GM12873 (cell line): ENCODE measurements around the gene CCSER2.

Experiments used
- CTCF ChIP-seq: IDR thresholded peaks from 2 replicates; pipeline ENCODE4 v1.5.1; 2012; ENCODE audit warnings: low read depth, mild to moderate bottlenecking, moderate library complexity, low read length, control low read depth; ENCODE audit not compliant: insufficient read depth; ENCODE audit errors: missing control alignments

Gene CCSER2

GRCh38 chr10:84494849-84495180, 166.4 kb downstream of the CCSER2 start:
- TF ChIP-seq CTCF: no peak

- TF ChIP-seq CTCF: no peak
These were observed 169.6 kb downstream of the CCSER2 start for GRCh38 chr10:84497978-84498377.

GRCh38 chr10:84499846-84500245, 171.5 kb downstream of the CCSER2 start:
- no peak for TF ChIP-seq CTCF

- TF ChIP-seq CTCF: no peak
These were observed 181.7 kb downstream of the CCSER2 start for GRCh38 chr10:84510121-84510520.

- TF ChIP-seq CTCF: no peak
These were observed 182.7 kb downstream of the CCSER2 start for GRCh38 chr10:84511106-84511505.

GRCh38 chr10:84511709-84512285, 183.4 kb downstream of the CCSER2 start:
- TF ChIP-seq CTCF: no peak

- TF ChIP-seq CTCF: no peak
These were observed 189.2 kb downstream of the CCSER2 start for GRCh38 chr10:84517554-84517953.
